Glutamatergic neuron (in vitro differentiated cells): ENCODE results near the gene ZNF345. TPM values are rescaled to one million over a fixed set of nuclear protein-coding genes. Genes with fewer than 3 reads are reported as not detected.

Experiments used
- DNase-seq: peaks from one replicate; pipeline ENCODE4 v3.0.0; 2022
- H3K27ac Mint-ChIP-seq: one replicate; pipeline ENCODE4 v1.8.0; 2020; ENCODE audit warnings: mild to moderate bottlenecking, mixed read lengths, inconsistent platforms; ENCODE audit not compliant: unreplicated experiment
- H3K27me3 Mint-ChIP-seq: one replicate; pipeline ENCODE4 v1.8.0; 2020; ENCODE audit warnings: mild to moderate bottlenecking, moderate library complexity, mixed read lengths, inconsistent platforms; ENCODE audit not compliant: unreplicated experiment
- H3K36me3 Mint-ChIP-seq: one replicate; pipeline ENCODE4 v1.8.0; 2020; ENCODE audit warnings: mild to moderate bottlenecking, mixed read lengths, inconsistent platforms; ENCODE audit not compliant: unreplicated experiment
- H3K4me1 Mint-ChIP-seq: one replicate; pipeline ENCODE4 v1.8.0; 2020; ENCODE audit warnings: mild to moderate bottlenecking, low read depth, mixed read lengths, inconsistent platforms; ENCODE audit not compliant: unreplicated experiment
- H3K4me3 Mint-ChIP-seq: one replicate; pipeline ENCODE4 v1.8.0; 2020; ENCODE audit warnings: mild to moderate bottlenecking, mixed read lengths, inconsistent platforms; ENCODE audit not compliant: unreplicated experiment
- H3K9me3 Mint-ChIP-seq: one replicate; pipeline ENCODE4 v1.8.0; 2020; ENCODE audit warnings: mild to moderate bottlenecking, moderate library complexity, mixed read lengths, inconsistent platforms; ENCODE audit not compliant: unreplicated experiment
- CTCF ChIP-seq: fragments of 200-600 bp; sonication (generic); IDR thresholded peaks from one replicate; pipeline ENCODE4 v1.5.0; 2021; ENCODE audit not compliant: partially characterized antibody, unreplicated experiment
- long read RNA-seq: library from polyadenylated mRNA; unstranded; transcript quantifications from one replicate; pipeline ENCODE4 v2.0.0, GENCODE V29; 2020; ENCODE audit not compliant: unreplicated experiment
- total RNA-seq: library from RNA; stranded (reverse); fragmentation: NEBNext Ultra II Directional; extraction: Animal tissue kit (Norgen Biotek cat#: 25700); gene quantifications from one replicate; pipeline ENCODE4 v1.2.1, GENCODE V29; 2021; ENCODE audit not compliant: unreplicated experiment

The ZNF345 gene
- total RNA-seq, result 13.2 TPM
- long read RNA-seq, partial matches to known transcripts, result 3 of 4 reads
- long read RNA-seq, other reads (novel, unspliced or antisense), result 1 of 4 reads

GRCh38 chr19:36850559-36851442 is at the start of gene ZNF345:
Gene ZNF345 (plus strand): TSS chr19:36850876. CDS start chr19:36876831, 25,955 bp downstream.
- peak; percentile 88 for DNase-seq
- Mint-ChIP-seq H3K4me3 (no peak within 1 kb of the TSS), H3K4me1 (peaks cover 1% of the 10 kb centered on the region), H3K9me3 (peaks cover 8% of the 10 kb centered on the region), H3K27ac (no peak within 1 kb of the TSS), H3K27me3 (peaks cover 3% of the 10 kb centered on the region), H3K36me3 (peaks cover 18% of the 10 kb centered on the region)
- TF ChIP-seq CTCF, result no peak

GRCh38 chr19:36805364-36805763 is 45.3 kb upstream of the ZNF345 start:
- Mint-ChIP-seq H3K36me3 (peaks cover 16% of the 10 kb centered on the region), H3K27ac (no peak overlapping the region), H3K4me3 (no peak overlapping the region), H3K9me3 (peaks cover 13% of the 10 kb centered on the region), H3K4me1 (no peaks in the 10 kb centered on the region), H3K27me3 (no peaks in the 10 kb centered on the region)
- DNase-seq, result no peak
- TF ChIP-seq CTCF, result peak; percentile 11

GRCh38 chr19:36807029-36807428 is 43.6 kb upstream of the ZNF345 start:
- DNase-seq, result no peak
- no peak overlapping the region for H3K4me3 Mint-ChIP-seq
- H3K27me3 Mint-ChIP-seq, result no peaks in the 10 kb centered on the region

GRCh38 chr19:36819130-36819630 is 31.5 kb upstream of the ZNF345 start:
- Mint-ChIP-seq H3K27ac (no peak overlapping the region), H3K27me3 (peaks cover 2% of the 10 kb centered on the region), H3K36me3 (peaks cover 48% of the 10 kb centered on the region), H3K4me1 (no peaks in the 10 kb centered on the region), H3K4me3 (no peak overlapping the region), H3K9me3 (peaks cover 33% of the 10 kb centered on the region)
- TF ChIP-seq CTCF, result no peak
- no peak for DNase-seq

More at GRCh38 chr19:36807029-36807428, 43.6 kb upstream of the ZNF345 start:
- Mint-ChIP-seq H3K4me1 (no peaks in the 10 kb centered on the region), H3K9me3 (peaks cover 15% of the 10 kb centered on the region), H3K27ac (no peak overlapping the region), H3K36me3 (peaks cover 26% of the 10 kb centered on the region)
- no peak for TF ChIP-seq CTCF

GRCh38 chr19:36821758-36822157 is 28.9 kb upstream of the ZNF345 start:
- Mint-ChIP-seq H3K9me3 (peaks cover 46% of the 10 kb centered on the region), H3K27me3 (peaks cover 5% of the 10 kb centered on the region), H3K27ac (no peak overlapping the region), H3K4me3 (no peak overlapping the region), H3K36me3 (peaks cover 67% of the 10 kb centered on the region), H3K4me1 (no peaks in the 10 kb centered on the region)
- TF ChIP-seq CTCF, result no peak
- DNase-seq, result no peak
